ENCODE measurements around the gene CLCN3. TPM values are rescaled to one million over a fixed set of nuclear protein-coding genes. Genes with fewer than 3 reads are reported as not detected.
A peak's percentile ranks its signal among the peaks of the same experiment; 100 is the strongest.

Gene CLCN3
- total RNA-seq, 1 donor from 2014 or later = 31.3 TPM

- H3K4me3 ChIP-seq (ENCODE audit: low read depth, low read length) = no peak overlapping the region
- TF ChIP-seq CTCF (conservative IDR thresholded peaks at IDR 0.05; ENCODE audit: low read depth, low read length) = no peak
- DNase-seq (ENCODE audit: low read depth) = peak; percentile 30
Observed at GRCh38 chr4:169690787-169691186, 70.4 kb downstream of the CLCN3 start.

- no peak for DNase-seq (ENCODE audit: low read depth)
- TF ChIP-seq CTCF (conservative IDR thresholded peaks at IDR 0.05; ENCODE audit: low read depth, low read length) = no peak
- no peak overlapping the region for H3K4me3 ChIP-seq (ENCODE audit: low read depth, low read length)
Observed at GRCh38 chr4:169698331-169698730, 78.0 kb downstream of the CLCN3 start.

- TF ChIP-seq CTCF (conservative IDR thresholded peaks at IDR 0.05; ENCODE audit: low read depth, low read length) = no peak
- no peak for DNase-seq (ENCODE audit: low read depth)
- H3K4me3 ChIP-seq (ENCODE audit: low read depth, low read length) = no peak overlapping the region
Observed at GRCh38 chr4:169707958-169708643, 87.7 kb downstream of the CLCN3 start.

GRCh38 chr4:169715826-169716225 lies 95.4 kb downstream of the CLCN3 start:
- H3K4me3 ChIP-seq (ENCODE audit: low read depth, low read length) = no peak overlapping the region
- no peak for DNase-seq (ENCODE audit: low read depth)
- TF ChIP-seq CTCF (conservative IDR thresholded peaks at IDR 0.05; ENCODE audit: low read depth, low read length) = no peak

GRCh38 chr4:169716677-169717076 lies 96.3 kb downstream of the CLCN3 start:
- no peak for DNase-seq (ENCODE audit: low read depth)
- no peak for TF ChIP-seq CTCF (conservative IDR thresholded peaks at IDR 0.05; ENCODE audit: low read depth, low read length)
- no peak overlapping the region for H3K4me3 ChIP-seq (ENCODE audit: low read depth, low read length)

- DNase-seq (ENCODE audit: low read depth) = no peak
- no peak overlapping the region for H3K4me3 ChIP-seq (ENCODE audit: low read depth, low read length)
- TF ChIP-seq CTCF (conservative IDR thresholded peaks at IDR 0.05; ENCODE audit: low read depth, low read length) = no peak
Observed at GRCh38 chr4:169720529-169720928, 100.2 kb downstream of the CLCN3 start.
